Subcutaneous adipose tissue (tissue), 4 donors: ENCODE measurements around the gene ATP2B2. TPM values are rescaled to one million over a fixed set of nuclear protein-coding genes. Genes with fewer than 3 reads are reported as not detected.

Source experiments
- CTCF ChIP-seq: fragments of 450-650 bp; IDR thresholded peaks from one replicate; pipeline ENCODE4 v1.5.1; 2016; ENCODE audit warnings: low read depth, mild to moderate bottlenecking, control low read depth, antibody characterized with exemption, moderate library complexity
- total RNA-seq, 4 donors: library from RNA; depleted of rRNA; stranded (reverse); fragments of >200 nt; gene quantifications; one replicate each; pipeline ENCODE4 v1.1.0, GENCODE V29; 2016

Gene ATP2B2
- total RNA-seq, 4 donors from 2014 or later, result 0.34 to 0.44 TPM; not detected in 2

- TF ChIP-seq CTCF, result no peak
Observed at GRCh38 chr3:10417847-10418246, 87.5 kb downstream of the ATP2B2 start.

GRCh38 chr3:10416730-10417300 is 88.6 kb downstream of the ATP2B2 start:
- no peak for TF ChIP-seq CTCF

GRCh38 chr3:10413041-10413440 is 92.3 kb downstream of the ATP2B2 start:
- no peak for TF ChIP-seq CTCF

- TF ChIP-seq CTCF, result no peak
Observed at GRCh38 chr3:10411598-10412332, 93.6 kb downstream of the ATP2B2 start.

GRCh38 chr3:10410383-10411002 is 94.9 kb downstream of the ATP2B2 start:
- TF ChIP-seq CTCF, result no peak

- no peak for TF ChIP-seq CTCF
Observed at GRCh38 chr3:10408680-10409079, 96.7 kb downstream of the ATP2B2 start.

GRCh38 chr3:10407361-10407760 is 98.0 kb downstream of the ATP2B2 start:
- TF ChIP-seq CTCF, result no peak
